SK-N-SH treated with all-trans-retinoic acid at 6 μM for 48 hours (cell line): ENCODE measurements around the gene SERPINE2.

Source experiments
- ARNTL ChIP-seq: fragments of 450-650 bp; formaldehyde crosslinking; IDR thresholded peaks from 2 replicates; pipeline ENCODE4 v1.5.0; 2020; ENCODE audit warnings: low read depth, mild to moderate bottlenecking, moderate library complexity, borderline replicate concordance
- ESRRG ChIP-seq: fragments of 250-450 bp; sonication (Bioruptor Pico); IDR thresholded peaks from 2 replicates; pipeline ENCODE4 v1.6.1; 2021; ENCODE audit warnings: mild to moderate bottlenecking
- OSR1 ChIP-seq: fragments of 250-450 bp; sonication (Bioruptor Pico); IDR thresholded peaks from 2 replicates; pipeline ENCODE4 v1.8.0; 2022; ENCODE audit warnings: moderate library complexity, mild to moderate bottlenecking, inconsistent platforms
- PPARA ChIP-seq: fragments of 250-450 bp; sonication (Bioruptor Pico); IDR thresholded peaks from 2 replicates; pipeline ENCODE4 v1.5.0; 2020; ENCODE audit warnings: mild to moderate bottlenecking, borderline replicate concordance
- SNAI2 ChIP-seq: fragments of 250-450 bp; sonication (Bioruptor Pico); IDR thresholded peaks from 2 replicates; pipeline ENCODE4 v1.5.0; 2020; ENCODE audit warnings: mild to moderate bottlenecking, moderate library complexity
- ZFP3 ChIP-seq: fragments of 250-450 bp; sonication (Bioruptor Pico); IDR thresholded peaks from 2 replicates; pipeline ENCODE4 v1.5.0; 2020; ENCODE audit warnings: mild to moderate bottlenecking, moderate library complexity
- ZFP30 ChIP-seq: fragments of 450-650 bp; formaldehyde crosslinking; IDR thresholded peaks from 2 replicates; pipeline ENCODE4 v1.5.0; 2022; ENCODE audit warnings: mild to moderate bottlenecking, moderate library complexity
- TF ChIP-seq, protein P1 (sequence below): fragments of 250-450 bp; sonication (Bioruptor Pico); IDR thresholded peaks from 2 replicates; pipeline ENCODE4 v1.8.0; 2020; ENCODE audit warnings: mild to moderate bottlenecking, moderate library complexity, borderline replicate concordance
- TF ChIP-seq, protein P2 (sequence below): fragments of 250-450 bp; sonication (Bioruptor Pico); IDR thresholded peaks from 2 replicates; pipeline ENCODE4 v1.5.1; 2021; ENCODE audit warnings: mild to moderate bottlenecking, moderate library complexity
- TF ChIP-seq, protein P3 (sequence below): fragments of 250-450 bp; sonication (Bioruptor Pico); IDR thresholded peaks from 2 replicates; pipeline ENCODE4 v1.5.1; 2020; ENCODE audit warnings: low read depth, mild to moderate bottlenecking, moderate library complexity
- TF ChIP-seq, protein P4 (sequence below): fragments of 250-450 bp; sonication (Bioruptor Pico); IDR thresholded peaks from 2 replicates; pipeline ENCODE4 v1.5.0; 2020; ENCODE audit warnings: mild to moderate bottlenecking, moderate library complexity

DNA sequence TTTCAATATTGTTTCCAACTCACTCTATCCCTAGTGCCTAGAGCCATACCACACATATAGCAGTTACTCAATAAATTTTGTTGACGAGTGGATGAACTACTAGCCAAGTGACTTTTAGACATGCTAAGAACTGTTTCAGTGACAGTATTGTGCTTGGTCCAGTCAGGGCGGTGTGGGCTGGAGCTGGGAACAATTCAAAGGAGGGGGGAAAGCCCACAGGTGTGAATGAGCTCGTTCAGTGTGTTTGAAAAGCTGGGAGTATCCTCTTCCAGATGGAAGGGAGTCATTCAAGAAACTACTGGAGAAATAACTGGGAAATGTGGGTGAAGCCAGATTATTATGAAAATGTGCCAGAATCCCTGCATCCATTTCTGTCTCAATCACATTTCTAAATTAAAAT lies 1.7 kb upstream of the SERPINE2 start:
- TF ChIP-seq, protein P1, sequence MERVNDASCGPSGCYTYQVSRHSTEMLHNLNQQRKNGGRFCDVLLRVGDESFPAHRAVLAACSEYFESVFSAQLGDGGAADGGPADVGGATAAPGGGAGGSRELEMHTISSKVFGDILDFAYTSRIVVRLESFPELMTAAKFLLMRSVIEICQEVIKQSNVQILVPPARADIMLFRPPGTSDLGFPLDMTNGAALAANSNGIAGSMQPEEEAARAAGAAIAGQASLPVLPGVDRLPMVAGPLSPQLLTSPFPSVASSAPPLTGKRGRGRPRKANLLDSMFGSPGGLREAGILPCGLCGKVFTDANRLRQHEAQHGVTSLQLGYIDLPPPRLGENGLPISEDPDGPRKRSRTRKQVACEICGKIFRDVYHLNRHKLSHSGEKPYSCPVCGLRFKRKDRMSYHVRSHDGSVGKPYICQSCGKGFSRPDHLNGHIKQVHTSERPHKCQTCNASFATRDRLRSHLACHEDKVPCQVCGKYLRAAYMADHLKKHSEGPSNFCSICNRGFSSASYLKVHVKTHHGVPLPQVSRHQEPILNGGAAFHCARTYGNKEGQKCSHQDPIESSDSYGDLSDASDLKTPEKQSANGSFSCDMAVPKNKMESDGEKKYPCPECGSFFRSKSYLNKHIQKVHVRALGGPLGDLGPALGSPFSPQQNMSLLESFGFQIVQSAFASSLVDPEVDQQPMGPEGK (CRISPR knock-in tag), result no peak
- TF ChIP-seq, protein P2, sequence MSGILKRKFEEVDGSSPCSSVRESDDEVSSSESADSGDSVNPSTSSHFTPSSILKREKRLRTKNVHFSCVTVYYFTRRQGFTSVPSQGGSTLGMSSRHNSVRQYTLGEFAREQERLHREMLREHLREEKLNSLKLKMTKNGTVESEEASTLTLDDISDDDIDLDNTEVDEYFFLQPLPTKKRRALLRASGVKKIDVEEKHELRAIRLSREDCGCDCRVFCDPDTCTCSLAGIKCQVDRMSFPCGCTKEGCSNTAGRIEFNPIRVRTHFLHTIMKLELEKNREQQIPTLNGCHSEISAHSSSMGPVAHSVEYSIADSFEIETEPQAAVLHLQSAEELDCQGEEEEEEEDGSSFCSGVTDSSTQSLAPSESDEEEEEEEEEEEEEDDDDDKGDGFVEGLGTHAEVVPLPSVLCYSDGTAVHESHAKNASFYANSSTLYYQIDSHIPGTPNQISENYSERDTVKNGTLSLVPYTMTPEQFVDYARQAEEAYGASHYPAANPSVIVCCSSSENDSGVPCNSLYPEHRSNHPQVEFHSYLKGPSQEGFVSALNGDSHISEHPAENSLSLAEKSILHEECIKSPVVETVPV, result no peak
- TF ChIP-seq ZFP3, result no peak
- no peak for TF ChIP-seq PPARA (CRISPR knock-in tag)
- no peak for TF ChIP-seq OSR1
- TF ChIP-seq ZFP30, result no peak
- no peak for TF ChIP-seq ARNTL (CRISPR knock-in tag)
- TF ChIP-seq, protein P3, sequence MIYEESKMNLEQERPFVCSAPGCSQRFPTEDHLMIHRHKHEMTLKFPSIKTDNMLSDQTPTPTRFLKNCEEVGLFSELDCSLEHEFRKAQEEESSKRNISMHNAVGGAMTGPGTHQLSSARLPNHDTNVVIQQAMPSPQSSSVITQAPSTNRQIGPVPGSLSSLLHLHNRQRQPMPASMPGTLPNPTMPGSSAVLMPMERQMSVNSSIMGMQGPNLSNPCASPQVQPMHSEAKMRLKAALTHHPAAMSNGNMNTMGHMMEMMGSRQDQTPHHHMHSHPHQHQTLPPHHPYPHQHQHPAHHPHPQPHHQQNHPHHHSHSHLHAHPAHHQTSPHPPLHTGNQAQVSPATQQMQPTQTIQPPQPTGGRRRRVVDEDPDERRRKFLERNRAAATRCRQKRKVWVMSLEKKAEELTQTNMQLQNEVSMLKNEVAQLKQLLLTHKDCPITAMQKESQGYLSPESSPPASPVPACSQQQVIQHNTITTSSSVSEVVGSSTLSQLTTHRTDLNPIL (CRISPR knock-in tag), result no peak
- TF ChIP-seq SNAI2, result no peak
- TF ChIP-seq, protein P4, sequence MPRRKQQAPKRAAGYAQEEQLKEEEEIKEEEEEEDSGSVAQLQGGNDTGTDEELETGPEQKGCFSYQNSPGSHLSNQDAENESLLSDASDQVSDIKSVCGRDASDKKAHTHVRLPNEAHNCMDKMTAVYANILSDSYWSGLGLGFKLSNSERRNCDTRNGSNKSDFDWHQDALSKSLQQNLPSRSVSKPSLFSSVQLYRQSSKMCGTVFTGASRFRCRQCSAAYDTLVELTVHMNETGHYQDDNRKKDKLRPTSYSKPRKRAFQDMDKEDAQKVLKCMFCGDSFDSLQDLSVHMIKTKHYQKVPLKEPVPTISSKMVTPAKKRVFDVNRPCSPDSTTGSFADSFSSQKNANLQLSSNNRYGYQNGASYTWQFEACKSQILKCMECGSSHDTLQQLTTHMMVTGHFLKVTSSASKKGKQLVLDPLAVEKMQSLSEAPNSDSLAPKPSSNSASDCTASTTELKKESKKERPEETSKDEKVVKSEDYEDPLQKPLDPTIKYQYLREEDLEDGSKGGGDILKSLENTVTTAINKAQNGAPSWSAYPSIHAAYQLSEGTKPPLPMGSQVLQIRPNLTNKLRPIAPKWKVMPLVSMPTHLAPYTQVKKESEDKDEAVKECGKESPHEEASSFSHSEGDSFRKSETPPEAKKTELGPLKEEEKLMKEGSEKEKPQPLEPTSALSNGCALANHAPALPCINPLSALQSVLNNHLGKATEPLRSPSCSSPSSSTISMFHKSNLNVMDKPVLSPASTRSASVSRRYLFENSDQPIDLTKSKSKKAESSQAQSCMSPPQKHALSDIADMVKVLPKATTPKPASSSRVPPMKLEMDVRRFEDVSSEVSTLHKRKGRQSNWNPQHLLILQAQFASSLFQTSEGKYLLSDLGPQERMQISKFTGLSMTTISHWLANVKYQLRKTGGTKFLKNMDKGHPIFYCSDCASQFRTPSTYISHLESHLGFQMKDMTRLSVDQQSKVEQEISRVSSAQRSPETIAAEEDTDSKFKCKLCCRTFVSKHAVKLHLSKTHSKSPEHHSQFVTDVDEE (CRISPR knock-in tag), result no peak
- no peak for TF ChIP-seq ESRRG (CRISPR knock-in tag)
